Kidney (tissue), 14 donors: ENCODE data around the gene EPHA5. TPM values are rescaled to one million over a fixed set of nuclear protein-coding genes. Genes with fewer than 3 reads are reported as not detected.

Experiments used
- DNase-seq, 5 donors: peaks; one replicate each; pipeline ENCODE4 v3.0.0-alpha.2; 2013 to 2020
- FAIRE-seq: peaks from 2 replicates; lab custom pipeline; 2012; peaks lifted over from hg19 to GRCh38; lab: Jason Lieb, UNC
- H3K27ac ChIP-seq, 2 donors: one replicate each; pipeline ENCODE4 v1.7.0; 2013; ENCODE audit warnings: low read depth in 2 of 2, low read length in 2 of 2, inconsistent platforms in 1 of 2
- H3K27me3 ChIP-seq: one replicate; pipeline ENCODE4 v1.7.1; 2013; ENCODE audit warnings: low read length, inconsistent platforms; ENCODE audit not compliant: control insufficient read depth, insufficient read depth
- H3K36me3 ChIP-seq, 3 donors: one replicate each; pipeline versions ENCODE4 v1.7.0 to v1.7.1; 2013; ENCODE audit warnings: low read length in 3 of 3, control low read depth in 1 of 3, inconsistent platforms in 1 of 3; ENCODE audit not compliant: insufficient read depth in 3 of 3, control insufficient read depth in 2 of 3
- H3K4me1 ChIP-seq, 3 donors: one replicate each; pipeline versions ENCODE4 v1.7.0 to v1.7.1; 2013; ENCODE audit warnings: low read length in 3 of 3, inconsistent platforms in 1 of 3, low read depth in 1 of 3; ENCODE audit not compliant: control insufficient read depth in 2 of 3, insufficient read depth in 2 of 3
- H3K4me3 ChIP-seq, 3 donors: one replicate each; pipeline versions ENCODE4 v1.7.0 to v1.8.1; 2013; ENCODE audit warnings: low read length in 3 of 3, control low read depth in 1 of 3, inconsistent platforms in 1 of 3
- H3K9ac ChIP-seq, 3 donors: one replicate each; pipeline versions ENCODE4 v1.7.0 to v1.7.1; 2013; ENCODE audit warnings: low read length in 3 of 3, control low read depth in 1 of 3, inconsistent platforms in 1 of 3
- H3K9me3 ChIP-seq, 3 donors: one replicate each; pipeline versions ENCODE4 v1.7.0 to v1.7.1; 2013; ENCODE audit warnings: low read length in 3 of 3, control low read depth in 1 of 3, inconsistent platforms in 1 of 3; ENCODE audit not compliant: control insufficient read depth in 2 of 3, insufficient read depth in 1 of 3
- intact Hi-C: fragments of 100-400 bp; cut with DNase I; formaldehyde crosslinking; loops from one replicate; pipeline ENCODE4 v1.11.1; 2022
- polyA plus RNA-seq: library from polyadenylated mRNA; stranded (reverse); fragments of 350-450 nt; fragmentation: Illumina TruSeq; extraction: RNeasy Lipid Tissue Mini Kit (QIAGEN cat#74804); gene quantifications from one replicate; pipeline ENCODE4 v1.2.3, GENCODE V29; 2014; ENCODE audit warnings: low read depth, low replicate concordance; ENCODE audit not compliant: insufficient read depth
- total RNA-seq: library from RNA; stranded (reverse); fragmentation: NEBNext Ultra II Directional; extraction: Animal tissue kit (Norgen Biotek cat#: 25700); gene quantifications from one replicate; pipeline ENCODE4 v1.2.1, GENCODE V29; 2021
- TF ChIP-seq, protein P1 (sequence below): IDR thresholded peaks from 3 replicates; pipeline ENCODE4 v1.5.1; 2012; ENCODE audit warnings: mild to moderate bottlenecking, moderate library complexity, borderline replicate concordance; ENCODE audit not compliant: insufficient read depth; ENCODE audit errors: extremely low read depth
- donor health status: control.
- donor health status: control.
- donor health status: control.
- donor health status: control.
- donor health status: control.
- donor health status: DM: yes; HTN: yes; CAD: no.
- donor health status: Normal renal cell carcinoma (clear cell type).

EPHA5 gene
- total and polyA plus RNA-seq, 2 donors from 2014 or later = 0.22 TPM; not detected in 1

GRCh38 chr4:65696436-65696835 is 26.1 kb upstream of the EPHA5 start:
- H3K36me3 ChIP-seq = no peaks in the 10 kb centered on the region
- intact Hi-C loops = no loop called here
- no peak for FAIRE-seq
- no peaks in the 10 kb centered on the region for H3K9me3 ChIP-seq
- no peak overlapping the region for H3K9ac ChIP-seq
- H3K27me3 ChIP-seq = no peaks in the 10 kb centered on the region
- no peak overlapping the region for H3K4me3 ChIP-seq
- no peak overlapping the region for H3K27ac ChIP-seq
- no peaks in the 10 kb centered on the region for H3K4me1 ChIP-seq
- no peak for DNase-seq
- TF ChIP-seq, protein P1, sequence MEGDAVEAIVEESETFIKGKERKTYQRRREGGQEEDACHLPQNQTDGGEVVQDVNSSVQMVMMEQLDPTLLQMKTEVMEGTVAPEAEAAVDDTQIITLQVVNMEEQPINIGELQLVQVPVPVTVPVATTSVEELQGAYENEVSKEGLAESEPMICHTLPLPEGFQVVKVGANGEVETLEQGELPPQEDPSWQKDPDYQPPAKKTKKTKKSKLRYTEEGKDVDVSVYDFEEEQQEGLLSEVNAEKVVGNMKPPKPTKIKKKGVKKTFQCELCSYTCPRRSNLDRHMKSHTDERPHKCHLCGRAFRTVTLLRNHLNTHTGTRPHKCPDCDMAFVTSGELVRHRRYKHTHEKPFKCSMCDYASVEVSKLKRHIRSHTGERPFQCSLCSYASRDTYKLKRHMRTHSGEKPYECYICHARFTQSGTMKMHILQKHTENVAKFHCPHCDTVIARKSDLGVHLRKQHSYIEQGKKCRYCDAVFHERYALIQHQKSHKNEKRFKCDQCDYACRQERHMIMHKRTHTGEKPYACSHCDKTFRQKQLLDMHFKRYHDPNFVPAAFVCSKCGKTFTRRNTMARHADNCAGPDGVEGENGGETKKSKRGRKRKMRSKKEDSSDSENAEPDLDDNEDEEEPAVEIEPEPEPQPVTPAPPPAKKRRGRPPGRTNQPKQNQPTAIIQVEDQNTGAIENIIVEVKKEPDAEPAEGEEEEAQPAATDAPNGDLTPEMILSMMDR = no peak

GRCh38 chr4:65671372-65671771 is 1.1 kb upstream of the EPHA5 start:
- TF ChIP-seq, protein P1 = no peak
- no peak for DNase-seq
- H3K9me3 ChIP-seq = no peaks in the 10 kb centered on the region
- peaks cover 0 to 8% (median 4%) of the 10 kb centered on the region in 3 donors for H3K4me1 ChIP-seq
- H3K36me3 ChIP-seq = no peaks in the 10 kb centered on the region
- FAIRE-seq = no peak
- H3K4me3 ChIP-seq = no peak overlapping the region
- H3K9ac ChIP-seq = no peak overlapping the region
- intact Hi-C loops = no loop called here
- H3K27ac ChIP-seq = no peak overlapping the region
- H3K27me3 ChIP-seq = peaks cover 40% of the 10 kb centered on the region

DNA sequence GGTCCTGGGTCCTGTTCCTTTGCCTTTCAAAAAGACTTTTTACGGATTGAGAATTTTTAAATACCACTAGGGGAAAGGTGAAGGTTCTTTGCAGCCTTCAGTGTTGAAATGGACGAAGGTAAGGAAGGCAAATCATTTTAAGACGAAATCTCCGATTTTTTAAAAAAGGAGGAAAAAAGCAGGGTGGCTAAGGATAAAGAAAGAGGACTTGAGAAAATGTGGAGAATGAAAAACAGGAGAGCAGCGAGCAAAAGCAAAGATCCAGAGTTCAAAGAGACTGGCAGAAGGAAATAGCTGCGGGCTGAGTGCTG is 314 bp downstream of the EPHA5 start:
- Histone ChIP-seq H3K27me3 (peaks cover 47% of the 10 kb centered on the region), H3K4me1 (peaks cover 0 to 8% (median 4%) of the 10 kb centered on the region in 3 donors), H3K4me3 (peak overlapping the region; percentile 20 to 33 (median 30)), H3K27ac (no peak overlapping the region), H3K9me3 (no peaks in the 10 kb centered on the region), H3K9ac (no peak overlapping the region), H3K36me3 (no peaks in the 10 kb centered on the region)
- intact Hi-C loops = no loop called here
- DNase-seq (no peak), FAIRE-seq (no peak)
- TF ChIP-seq, protein P1 = no peak
